K562 (cell line): ENCODE data around the gene GPHA2.

Experiments
- CHD2 ChIP-seq: IDR thresholded peaks from 2 replicates; pipeline ENCODE4 v1.6.1; 2011; ENCODE audit warnings: low read depth, low read length
- JUN ChIP-seq, 2 experiments: sonication (generic) in 1 of 2; formaldehyde crosslinking in 1 of 2; IDR thresholded peaks; 2 replicates each; pipeline versions ENCODE4 v1.6.1 to v1.8.0; 2012 to 2022; ENCODE audit warnings: borderline replicate concordance in 2 of 2, mild to moderate bottlenecking in 2 of 2, improper control_type of control experiment in 1 of 2, low read depth in 1 of 2, low read length in 1 of 2, missing genetic modification reagents in 1 of 2
- POLR2A ChIP-seq: fragments of 450-650 bp; conservative IDR thresholded peaks from 2 replicates; pipeline ENCODE4 v1.6.1; 2016
- ZC3H4 ChIP-seq: sonication (generic); formaldehyde crosslinking; IDR thresholded peaks from 2 replicates; pipeline ENCODE4 v1.9.0; 2021; ENCODE audit warnings: missing genetic modification reagents, borderline replicate concordance
- ZKSCAN3 ChIP-seq: fragments of 250-450 bp; sonication (Bioruptor Pico); IDR thresholded peaks from 2 replicates; pipeline ENCODE4 v1.4.0; 2020
- ZNF121 ChIP-seq: sonication (generic); formaldehyde crosslinking; conservative IDR thresholded peaks from 2 replicates; pipeline ENCODE4 v1.8.0; 2022; ENCODE audit warnings: missing genetic modification reagents
- TF ChIP-seq, protein P1 (sequence below), 3 experiments: IDR thresholded peaks in 2 of 3; conservative IDR thresholded peaks in 1 of 3; 2 replicates each; pipeline ENCODE4 v1.5.1; 2011 to 2012; ENCODE audit warnings: low read length in 3 of 3, mild to moderate bottlenecking in 3 of 3, control low read depth in 2 of 3, improper control_type of control experiment in 1 of 3, inconsistent platforms in 1 of 3, low read depth in 1 of 3, mixed read lengths in 1 of 3, moderate library complexity in 1 of 3; ENCODE audit not compliant: insufficient read depth in 2 of 3
- TF ChIP-seq, protein P2 (sequence below): sonication (generic); formaldehyde crosslinking; IDR thresholded peaks from 2 replicates; pipeline ENCODE4 v1.8.0; 2022; ENCODE audit warnings: missing genetic modification reagents, mild to moderate bottlenecking, borderline replicate concordance
- TF ChIP-seq, protein P3 (sequence below), 2 experiments: fragments of 450-650 bp in 1 of 2; sonication (generic) in 1 of 2; formaldehyde crosslinking in 1 of 2; IDR thresholded peaks in 1 of 2; conservative IDR thresholded peaks in 1 of 2; 2 replicates each; pipeline versions ENCODE4 v1.6.1 to v1.8.1; 2016 to 2023; ENCODE audit warnings: mild to moderate bottlenecking in 2 of 2, moderate library complexity in 2 of 2, inconsistent platforms in 1 of 2, missing genetic modification reagents in 1 of 2

DNA sequence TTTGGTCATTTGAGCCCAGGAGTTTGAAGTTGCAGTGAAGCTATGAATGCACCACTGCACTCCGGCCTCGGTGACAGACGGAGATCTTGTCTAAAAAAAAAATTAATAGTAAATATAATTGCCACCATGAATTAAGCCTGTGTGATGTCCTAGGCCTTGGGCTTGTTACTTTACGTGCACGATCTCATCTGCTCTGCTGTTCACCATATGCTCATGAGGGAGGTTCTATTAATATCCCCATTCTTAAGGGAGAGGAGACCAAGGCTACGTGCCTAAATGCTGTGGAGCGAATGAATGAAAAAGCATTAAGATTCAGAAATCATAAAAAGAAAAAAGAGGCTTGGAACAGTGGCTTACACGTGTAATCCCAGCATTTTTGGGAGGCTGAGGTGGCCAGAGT, 16.1 kb downstream of the GPHA2 start:
- TF ChIP-seq, protein P1, sequence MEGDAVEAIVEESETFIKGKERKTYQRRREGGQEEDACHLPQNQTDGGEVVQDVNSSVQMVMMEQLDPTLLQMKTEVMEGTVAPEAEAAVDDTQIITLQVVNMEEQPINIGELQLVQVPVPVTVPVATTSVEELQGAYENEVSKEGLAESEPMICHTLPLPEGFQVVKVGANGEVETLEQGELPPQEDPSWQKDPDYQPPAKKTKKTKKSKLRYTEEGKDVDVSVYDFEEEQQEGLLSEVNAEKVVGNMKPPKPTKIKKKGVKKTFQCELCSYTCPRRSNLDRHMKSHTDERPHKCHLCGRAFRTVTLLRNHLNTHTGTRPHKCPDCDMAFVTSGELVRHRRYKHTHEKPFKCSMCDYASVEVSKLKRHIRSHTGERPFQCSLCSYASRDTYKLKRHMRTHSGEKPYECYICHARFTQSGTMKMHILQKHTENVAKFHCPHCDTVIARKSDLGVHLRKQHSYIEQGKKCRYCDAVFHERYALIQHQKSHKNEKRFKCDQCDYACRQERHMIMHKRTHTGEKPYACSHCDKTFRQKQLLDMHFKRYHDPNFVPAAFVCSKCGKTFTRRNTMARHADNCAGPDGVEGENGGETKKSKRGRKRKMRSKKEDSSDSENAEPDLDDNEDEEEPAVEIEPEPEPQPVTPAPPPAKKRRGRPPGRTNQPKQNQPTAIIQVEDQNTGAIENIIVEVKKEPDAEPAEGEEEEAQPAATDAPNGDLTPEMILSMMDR (IDR thresholded peaks at IDR 0.05 in 2 of 3, conservative IDR thresholded peaks at IDR 0.05 in 1 of 3; ENCODE audit: insufficient read depth in 2 of 3, low read depth in 1 of 3, low read length in 3 of 3) = no peak
- TF ChIP-seq POLR2A (no peak), JUN (IDR thresholded peaks at IDR 0.05; ENCODE audit: borderline replicate concordance, low read depth, low read length) (no peak), JUN (CRISPR knock-in tag; IDR thresholded peaks at IDR 0.05; ENCODE audit: borderline replicate concordance) (no peak), ZKSCAN3 (no peak), CHD2 (no peak), ZNF121 (CRISPR knock-in tag) (no peak), ZC3H4 (CRISPR knock-in tag) (no peak)
- TF ChIP-seq, protein P2, sequence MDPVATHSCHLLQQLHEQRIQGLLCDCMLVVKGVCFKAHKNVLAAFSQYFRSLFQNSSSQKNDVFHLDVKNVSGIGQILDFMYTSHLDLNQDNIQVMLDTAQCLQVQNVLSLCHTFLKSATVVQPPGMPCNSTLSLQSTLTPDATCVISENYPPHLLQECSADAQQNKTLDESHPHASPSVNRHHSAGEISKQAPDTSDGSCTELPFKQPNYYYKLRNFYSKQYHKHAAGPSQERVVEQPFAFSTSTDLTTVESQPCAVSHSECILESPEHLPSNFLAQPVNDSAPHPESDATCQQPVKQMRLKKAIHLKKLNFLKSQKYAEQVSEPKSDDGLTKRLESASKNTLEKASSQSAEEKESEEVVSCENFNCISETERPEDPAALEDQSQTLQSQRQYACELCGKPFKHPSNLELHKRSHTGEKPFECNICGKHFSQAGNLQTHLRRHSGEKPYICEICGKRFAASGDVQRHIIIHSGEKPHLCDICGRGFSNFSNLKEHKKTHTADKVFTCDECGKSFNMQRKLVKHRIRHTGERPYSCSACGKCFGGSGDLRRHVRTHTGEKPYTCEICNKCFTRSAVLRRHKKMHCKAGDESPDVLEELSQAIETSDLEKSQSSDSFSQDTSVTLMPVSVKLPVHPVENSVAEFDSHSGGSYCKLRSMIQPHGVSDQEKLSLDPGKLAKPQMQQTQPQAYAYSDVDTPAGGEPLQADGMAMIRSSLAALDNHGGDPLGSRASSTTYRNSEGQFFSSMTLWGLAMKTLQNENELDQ (CRISPR knock-in tag) = no peak
- TF ChIP-seq, protein P3, sequence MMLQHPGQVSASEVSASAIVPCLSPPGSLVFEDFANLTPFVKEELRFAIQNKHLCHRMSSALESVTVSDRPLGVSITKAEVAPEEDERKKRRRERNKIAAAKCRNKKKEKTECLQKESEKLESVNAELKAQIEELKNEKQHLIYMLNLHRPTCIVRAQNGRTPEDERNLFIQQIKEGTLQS (IDR thresholded peaks at IDR 0.05) = no peak
- TF ChIP-seq, protein P3 (CRISPR knock-in tag; conservative IDR thresholded peaks at IDR 0.05) = no peak
